Dendritic cell treated with granulocyte-macrophage colony-stimulating factor and Interleukin-4, amounts not matched to agents 40 ng/mL and 50 ng/mL, for 4 days (primary cell): ENCODE measurements around the gene UBC.

Experiments used
- H3K27ac Mint-ChIP-seq: one replicate; pipeline ENCODE4 v1.8.0; 2022; ENCODE audit warnings: mild to moderate bottlenecking, mixed read lengths
- H3K27me3 Mint-ChIP-seq: one replicate; pipeline ENCODE4 v1.8.0; 2022; ENCODE audit warnings: mild to moderate bottlenecking, mixed read lengths
- H3K36me3 Mint-ChIP-seq: one replicate; pipeline ENCODE4 v1.8.0; 2022; ENCODE audit warnings: low read depth, mixed read lengths
- H3K4me1 Mint-ChIP-seq: one replicate; pipeline ENCODE4 v1.8.0; 2022; ENCODE audit warnings: low read depth, mixed read lengths
- H3K4me3 Mint-ChIP-seq: one replicate; pipeline ENCODE4 v1.8.0; 2022; ENCODE audit warnings: mild to moderate bottlenecking, moderate library complexity, mixed read lengths
- H3K9me3 Mint-ChIP-seq: one replicate; pipeline ENCODE4 v1.8.0; 2022; ENCODE audit warnings: mixed read lengths
- intact Hi-C: fragments of 100-400 bp; cut with micrococcal nuclease; formaldehyde crosslinking; loops from one replicate; pipeline ENCODE4 v1.15.0; 2022

Gene UBC

DNA sequence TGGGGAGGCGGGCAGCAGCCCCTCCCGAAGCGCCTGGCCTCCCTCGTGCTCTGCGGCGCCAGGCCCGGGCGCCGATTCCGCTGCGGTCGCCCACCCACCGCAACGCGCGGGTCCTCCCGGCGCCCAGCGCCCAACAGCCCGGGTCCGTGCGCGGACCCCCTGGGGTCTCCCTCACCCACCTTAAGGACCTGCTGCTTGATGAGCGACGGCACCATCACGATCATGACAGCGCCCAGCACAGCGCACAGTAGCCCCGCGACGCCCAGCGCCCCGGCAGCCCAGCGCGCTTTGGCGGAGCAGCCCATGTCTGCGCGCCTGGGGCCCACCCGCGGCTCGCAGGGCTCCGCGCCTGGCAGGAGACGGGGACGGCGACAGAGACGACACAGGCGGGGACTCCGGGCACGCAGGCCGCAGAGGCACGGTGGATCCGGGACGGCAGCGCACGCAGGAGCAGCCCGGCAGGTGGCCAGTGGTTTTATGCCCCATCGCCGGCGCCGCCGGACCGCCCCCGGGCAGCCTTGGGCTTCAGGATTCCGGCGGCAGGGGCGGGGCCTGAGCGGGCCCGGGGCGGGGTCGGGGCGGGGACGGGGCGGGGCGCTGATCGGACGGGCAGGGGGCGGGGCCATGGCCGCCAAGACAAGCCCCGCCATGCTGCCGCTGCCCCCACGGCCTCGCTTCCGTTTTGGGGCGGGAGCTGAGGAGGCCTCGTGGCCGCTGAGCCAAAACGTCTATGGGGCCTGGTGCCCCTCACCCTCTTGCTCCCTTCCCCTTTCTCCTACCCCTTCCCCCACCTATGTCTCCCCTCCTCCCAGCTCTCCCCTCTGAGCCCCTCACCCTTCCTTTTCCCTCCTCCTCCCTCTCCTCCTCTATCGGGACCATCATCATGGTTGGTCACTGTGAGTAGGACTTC lies 50.8 kb downstream of the UBC start, which contains the start of gene SCARB1:
Gene SCARB1 (minus strand): TSS at position 449 of the 910 bp plus-strand sequence. CDS start 144 bp downstream, at position 305.
- Mint-ChIP-seq H3K27ac (peak within 1 kb of the TSS; percentile 97), H3K9me3 (no peaks in the 10 kb centered on the region), H3K4me1 (peaks cover 76% of the 10 kb centered on the region), H3K4me3 (peak within 1 kb of the TSS; percentile 94), H3K27me3 (peaks cover 3% of the 10 kb centered on the region), H3K36me3 (peaks cover 54% of the 10 kb centered on the region)
- intact Hi-C loops: loop anchor here (2.0 kb wide), 1 partner anchor 35 kb away; no protein-coding TSS in a partner anchor

- H3K27me3 Mint-ChIP-seq: peaks cover 3% of the 10 kb centered on the region
- H3K4me1 Mint-ChIP-seq: peaks cover 76% of the 10 kb centered on the region
- H3K36me3 Mint-ChIP-seq: peaks cover 61% of the 10 kb centered on the region
- H3K9me3 Mint-ChIP-seq: no peaks in the 10 kb centered on the region
- H3K27ac Mint-ChIP-seq: peak overlapping the region; percentile 97
- H3K4me3 Mint-ChIP-seq: peak overlapping the region; percentile 94
- intact Hi-C loops: loop anchor here (2.0 kb wide), 1 partner anchor 36 kb away; no protein-coding TSS in a partner anchor
These were observed 51.6 kb downstream of the UBC start for GRCh38 chr12:124862768-124863415.

DNA sequence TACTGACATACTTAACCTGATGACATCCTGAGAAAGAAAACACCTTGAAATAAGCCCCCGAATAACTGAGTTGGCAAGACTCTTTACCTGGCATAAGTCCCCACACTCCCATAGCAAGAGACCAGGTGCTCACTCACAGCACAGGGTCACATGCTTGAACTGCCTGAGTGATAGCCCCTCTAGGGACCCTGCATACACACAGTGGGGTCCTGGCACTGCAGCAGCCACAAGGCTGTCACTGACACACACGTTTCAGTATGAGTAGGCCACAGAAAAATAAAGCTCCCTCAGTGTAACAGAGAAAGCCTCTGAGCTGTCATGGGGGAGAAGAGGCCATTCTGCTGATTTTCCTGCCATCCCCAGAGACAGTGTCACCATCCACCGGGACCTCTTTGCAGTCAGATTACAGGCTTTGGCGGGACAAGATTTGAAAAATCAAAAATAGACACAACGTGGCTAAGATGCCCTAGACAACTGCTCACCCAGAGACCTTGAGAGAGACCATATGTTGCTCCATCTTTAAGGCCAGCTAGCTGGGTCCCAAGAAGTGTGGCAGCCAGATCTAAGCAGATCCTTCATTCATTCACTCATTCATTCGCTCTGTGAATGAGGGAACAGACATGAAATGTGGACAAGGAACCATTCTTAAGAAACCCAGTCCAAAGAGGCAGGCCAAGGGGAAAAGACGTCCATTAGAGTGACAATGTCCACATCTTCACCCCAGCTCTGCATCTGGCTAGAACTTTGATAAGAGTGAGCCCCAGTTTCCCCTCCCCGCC lies 52.4 kb downstream of the UBC start:
- intact Hi-C loops: loop anchor here (2.0 kb wide), 1 partner anchor 37 kb away; no protein-coding TSS in a partner anchor
- H3K27me3 Mint-ChIP-seq: peaks cover 3% of the 10 kb centered on the region

More for the DNA sequence above, 52.4 kb downstream of the UBC start:
- peak overlapping the region; percentile 94 for H3K4me3 Mint-ChIP-seq
- peaks cover 76% of the 10 kb centered on the region for H3K4me1 Mint-ChIP-seq
- H3K27ac Mint-ChIP-seq: peak overlapping the region; percentile 97
- no peaks in the 10 kb centered on the region for H3K9me3 Mint-ChIP-seq
- peaks cover 69% of the 10 kb centered on the region for H3K36me3 Mint-ChIP-seq
